Suprapubic skin (tissue), 3 donors: Measurements from ENCODE around the gene YPEL2.

Source experiments
- CTCF ChIP-seq, 2 donors: fragments of 200-600 bp in 1 of 2; fragments of 450-650 bp in 1 of 2; sonication (generic) in 1 of 2; IDR thresholded peaks; one replicate each; pipeline ENCODE4 v1.5.1; 2016 to 2019; ENCODE audit warnings: antibody characterized with exemption in 2 of 2, mild to moderate bottlenecking in 1 of 2, moderate library complexity in 1 of 2
- EP300 ChIP-seq: sonication (generic); formaldehyde crosslinking; IDR thresholded peaks from one replicate; pipeline ENCODE4 v1.6.1; 2017; ENCODE audit warnings: antibody characterized with exemption
- POLR2A ChIP-seq, 2 donors: fragments of 450-650 bp; IDR thresholded peaks; one replicate each; pipeline ENCODE4 v1.6.1; 2017; ENCODE audit warnings: antibody characterized with exemption in 2 of 2, mild to moderate bottlenecking in 2 of 2, moderate library complexity in 2 of 2

GRCh38 chr17:59376506-59376905, 45.1 kb downstream of the YPEL2 start:
- TF ChIP-seq CTCF (IDR thresholded peaks at IDR 0.05) = no peak
- no peak for TF ChIP-seq POLR2A (IDR thresholded peaks at IDR 0.05)
- no peak for TF ChIP-seq EP300
